Gastrocnemius medialis (tissue), 4 donors: ENCODE data around the gene ENOX2. TPM values are rescaled to one million over a fixed set of nuclear protein-coding genes. Genes with fewer than 3 reads are reported as not detected.
"Not testable (repeated sequence)": the region's sequence is repeated elsewhere in the genome, so short reads cannot be mapped to it uniquely, and the experiment has no call there.

Source experiments
- ATAC-seq, 2 donors: fragments of 150-250 bp; one replicate each; pipeline ENCODE4 v1.9.1; 2016
- DNase-seq, 2 donors: peaks; one replicate each; pipeline ENCODE4 v3.0.0-alpha.2; 2019
- H3K27ac ChIP-seq, 4 donors: fragments of 200-600 bp; sonication (generic); 1 replicate in 1 of 4; 2 replicates in 3 of 4; pipeline ENCODE4 v1.5.1; 2016 to 2018; ENCODE audit warnings: mild to moderate bottlenecking in 2 of 4, moderate library complexity in 1 of 4
- H3K27me3 ChIP-seq, 3 donors: fragments of 200-600 bp; sonication (generic) in 2 of 3; 1 replicate in 1 of 3; 2 replicates in 2 of 3; pipeline versions ENCODE4 v1.5.1 to v1.6.0; 2016 to 2019; ENCODE audit warnings: mild to moderate bottlenecking in 1 of 3, moderate library complexity in 1 of 3
- H3K36me3 ChIP-seq, 2 donors: fragments of 200-600 bp; sonication (generic) in 1 of 2; one replicate each; pipeline ENCODE4 v1.5.1; 2017 to 2018
- H3K4me1 ChIP-seq, 2 donors: fragments of 200-600 bp; sonication (generic) in 1 of 2; one replicate each; pipeline ENCODE4 v1.5.1; 2016 to 2017; ENCODE audit warnings: mild to moderate bottlenecking in 2 of 2
- H3K4me3 ChIP-seq, 4 donors: fragments of 200-600 bp; sonication (generic) in 3 of 4; 1 replicate in 1 of 4; 2 replicates in 3 of 4; pipeline ENCODE4 v1.5.1; 2016 to 2019; ENCODE audit warnings: mild to moderate bottlenecking in 2 of 4
- H3K9me3 ChIP-seq, 3 donors: fragments of 200-600 bp; sonication (generic) in 2 of 3; 1 replicate in 1 of 3; 2 replicates in 2 of 3; pipeline ENCODE4 v1.5.1; 2016 to 2019
- POLR2A ChIP-seq, 2 donors: fragments of 450-650 bp; IDR thresholded peaks; one replicate each; pipeline ENCODE4 v1.6.1; 2017; ENCODE audit warnings: antibody characterized with exemption in 2 of 2, mild to moderate bottlenecking in 2 of 2, moderate library complexity in 2 of 2
- in situ Hi-C, 4 donors: fragments of 200-750 bp; cut with MboI; loops; one replicate each; pipeline versions ENCODE4 v1.15.0 to v1.8.0; 2017; ENCODE audit warnings: low sequenced_read_pairs in 4 of 4
- intact Hi-C: fragments of 100-400 bp; cut with DNase I; formaldehyde crosslinking; loops from one replicate; pipeline ENCODE4 v1.15.1; 2023; ENCODE audit warnings: low total_unique reads
- total RNA-seq, 4 donors: library from RNA; depleted of rRNA; stranded (reverse); fragments of >200 nt; gene quantifications; one replicate each; pipeline versions ENCODE4 v1.1.0 to v1.2.3, GENCODE V29; 2016
- TF ChIP-seq, protein P1 (sequence below), 5 experiments: fragments of 450-650 bp in 3 of 5; fragments of 200-600 bp in 2 of 5; sonication (generic) in 2 of 5; IDR thresholded peaks in 4 of 5; conservative IDR thresholded peaks in 1 of 5; 1 replicate in 4 of 5; 2 replicates in 1 of 5; pipeline ENCODE4 v1.5.1; 2016 to 2019; ENCODE audit warnings: antibody characterized with exemption in 5 of 5, mild to moderate bottlenecking in 3 of 5, moderate library complexity in 3 of 5

Gene ENOX2
- total RNA-seq, 4 donors from 2014 or later = 7.2 to 10.9 (median 7.9) TPM

DNA sequence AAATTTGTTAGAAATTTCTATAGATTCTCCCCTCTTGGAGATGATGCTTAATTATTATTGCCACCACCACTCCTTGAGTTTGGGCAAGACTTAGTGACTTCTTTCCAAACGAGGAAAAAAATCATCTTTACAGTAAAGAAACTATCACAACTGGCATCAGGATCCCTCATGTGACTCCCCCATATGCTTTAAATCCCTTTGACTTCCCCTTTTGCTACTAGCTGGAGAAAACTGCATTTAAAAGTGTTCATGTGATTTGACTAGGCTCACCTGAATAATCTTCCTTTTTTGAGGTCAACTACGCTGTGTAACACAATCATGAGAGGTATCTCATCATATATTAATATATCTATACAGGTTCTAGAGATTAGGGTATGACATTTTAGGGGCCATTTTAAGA lies 30.3 kb upstream of the ENOX2 start:
- Histone ChIP-seq H3K9me3 (no peaks in the 10 kb centered on the region), H3K4me1 (no peaks in the 10 kb centered on the region), H3K36me3 (no peaks in the 10 kb centered on the region), H3K4me3 (no peak overlapping the region), H3K27ac (no peak overlapping the region), H3K27me3 (peaks cover 0 to 3% (median 0%) of the 10 kb centered on the region in 3 donors)
- in situ Hi-C loops (no loop called here), intact Hi-C loops (no loop called here)
- ATAC-seq (no peak), DNase-seq (no peak)
- TF ChIP-seq POLR2A (IDR thresholded peaks at IDR 0.05) = no peak
- TF ChIP-seq, protein P1, sequence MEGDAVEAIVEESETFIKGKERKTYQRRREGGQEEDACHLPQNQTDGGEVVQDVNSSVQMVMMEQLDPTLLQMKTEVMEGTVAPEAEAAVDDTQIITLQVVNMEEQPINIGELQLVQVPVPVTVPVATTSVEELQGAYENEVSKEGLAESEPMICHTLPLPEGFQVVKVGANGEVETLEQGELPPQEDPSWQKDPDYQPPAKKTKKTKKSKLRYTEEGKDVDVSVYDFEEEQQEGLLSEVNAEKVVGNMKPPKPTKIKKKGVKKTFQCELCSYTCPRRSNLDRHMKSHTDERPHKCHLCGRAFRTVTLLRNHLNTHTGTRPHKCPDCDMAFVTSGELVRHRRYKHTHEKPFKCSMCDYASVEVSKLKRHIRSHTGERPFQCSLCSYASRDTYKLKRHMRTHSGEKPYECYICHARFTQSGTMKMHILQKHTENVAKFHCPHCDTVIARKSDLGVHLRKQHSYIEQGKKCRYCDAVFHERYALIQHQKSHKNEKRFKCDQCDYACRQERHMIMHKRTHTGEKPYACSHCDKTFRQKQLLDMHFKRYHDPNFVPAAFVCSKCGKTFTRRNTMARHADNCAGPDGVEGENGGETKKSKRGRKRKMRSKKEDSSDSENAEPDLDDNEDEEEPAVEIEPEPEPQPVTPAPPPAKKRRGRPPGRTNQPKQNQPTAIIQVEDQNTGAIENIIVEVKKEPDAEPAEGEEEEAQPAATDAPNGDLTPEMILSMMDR (IDR thresholded peaks at IDR 0.05 in 4 of 5, conservative IDR thresholded peaks at IDR 0.05 in 1 of 5) = no peak

DNA sequence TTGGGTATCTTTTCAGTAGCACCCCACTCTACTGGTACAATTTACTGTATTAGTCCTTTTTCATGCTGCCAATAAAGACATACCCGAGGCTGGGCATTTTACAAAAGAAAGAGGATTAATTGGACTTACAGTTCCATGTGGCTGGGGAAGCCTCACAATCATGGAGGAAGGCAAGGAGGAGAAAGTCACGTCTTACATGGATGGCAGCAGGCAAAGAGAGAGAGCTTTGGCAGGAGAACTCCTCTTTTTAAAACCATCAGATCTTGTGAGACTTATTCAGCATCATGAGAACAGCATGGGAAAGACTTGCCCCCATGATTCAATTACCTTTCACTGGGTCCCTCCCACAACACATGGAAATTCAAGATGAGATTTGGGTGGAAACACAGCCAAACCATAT lies 17.4 kb upstream of the ENOX2 start:
- H3K27me3 ChIP-seq, intact Hi-C loops, DNase-seq, H3K27ac ChIP-seq, H3K4me3 ChIP-seq, ATAC-seq, H3K36me3 ChIP-seq, H3K4me1 ChIP-seq, H3K9me3 ChIP-seq: not testable (repeated sequence)
- in situ Hi-C loops = loop anchor here in 2 of 4 donors (25.0 kb wide), 2 partner anchors 333 to 533 kb away; partner anchors contain the start of gene GPR119 (in 1 of the 2)

GRCh38 chrX:130919676-130920075 lies 16.7 kb upstream of the ENOX2 start:
- intact Hi-C loops, H3K4me1 ChIP-seq, H3K27me3 ChIP-seq, H3K27ac ChIP-seq, H3K36me3 ChIP-seq, DNase-seq, H3K9me3 ChIP-seq, H3K4me3 ChIP-seq, ATAC-seq: not testable (repeated sequence)
- in situ Hi-C loops = loop anchor here (5.0 to 25.0 kb wide), 6 partner anchors 332 to 532 kb away; partner anchors contain the start of gene GPR119 (in 1 of the 4)

DNA sequence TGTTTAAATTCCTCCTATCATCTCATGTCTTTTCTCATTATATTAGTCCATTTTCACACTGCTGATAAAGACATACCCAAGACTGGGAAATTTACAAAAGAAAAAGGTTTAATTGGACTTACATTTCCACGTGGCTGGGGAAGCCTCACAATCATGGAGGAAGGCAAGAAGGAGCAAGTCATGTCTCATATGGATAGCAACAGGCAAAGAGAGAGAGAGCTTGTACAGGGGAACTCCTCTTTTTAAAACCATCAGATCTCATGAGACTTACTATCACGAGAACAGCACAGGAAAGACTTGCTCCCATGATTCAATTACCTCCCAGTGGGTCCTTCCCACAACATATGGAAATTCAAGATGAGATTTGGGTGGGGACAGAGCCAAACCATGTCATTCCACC lies 15.5 kb upstream of the ENOX2 start:
- H3K4me1 ChIP-seq, ATAC-seq: not testable (repeated sequence)
- in situ Hi-C loops = loop anchor here (5.0 to 25.0 kb wide), 6 partner anchors 331 to 531 kb away; partner anchors contain the start of gene GPR119 (in 1 of the 4)

GRCh38 chrX:130916636-130917422 lies 13.8 kb upstream of the ENOX2 start:
- Histone ChIP-seq H3K9me3 (no peaks in the 10 kb centered on the region), H3K27me3 (peaks cover 0 to 3% (median 0%) of the 10 kb centered on the region in 3 donors), H3K36me3 (no peaks in the 10 kb centered on the region), H3K4me3 (no peak overlapping the region), H3K4me1 (no peaks in the 10 kb centered on the region), H3K27ac (no peak overlapping the region)
- intact Hi-C loops (loop anchor here (1.0 to 2.0 kb wide), 2 partner anchors 342 to 378 kb away; no protein-coding TSS in a partner anchor), in situ Hi-C loops (loop anchor here (5.0 to 25.0 kb wide), 6 partner anchors 330 to 530 kb away; partner anchors contain the start of gene GPR119 (in 1 of the 4))
- TF ChIP-seq, protein P1 (IDR thresholded peaks at IDR 0.05 in 4 of 5, conservative IDR thresholded peaks at IDR 0.05 in 1 of 5) = peak; percentile 49 to 75 (median 70)
- TF ChIP-seq POLR2A (IDR thresholded peaks at IDR 0.05) = no peak
- ATAC-seq = peak in 1 of 2 donors; percentile 39
- peak in 1 of 2 donors; percentile 11 for DNase-seq

More for the DNA sequence above, 15.5 kb upstream of the ENOX2 start:
- H3K27ac ChIP-seq, H3K4me3 ChIP-seq, H3K9me3 ChIP-seq, H3K27me3 ChIP-seq, H3K36me3 ChIP-seq, DNase-seq, intact Hi-C loops: not testable (repeated sequence)

GRCh38 chrX:130915302-130915701 lies 12.3 kb upstream of the ENOX2 start:
- no peak for ATAC-seq
- no peaks in the 10 kb centered on the region for H3K9me3 ChIP-seq
- in situ Hi-C loops = loop anchor here (5.0 to 25.0 kb wide), 6 partner anchors 328 to 528 kb away; partner anchors contain the start of gene GPR119 (in 1 of the 4)
- H3K4me1 ChIP-seq = no peaks in the 10 kb centered on the region
- DNase-seq = no peak
- no peak overlapping the region for H3K4me3 ChIP-seq
- TF ChIP-seq POLR2A (IDR thresholded peaks at IDR 0.05) = no peak
- TF ChIP-seq, protein P1 (IDR thresholded peaks at IDR 0.05 in 4 of 5, conservative IDR thresholded peaks at IDR 0.05 in 1 of 5) = no peak
- H3K27ac ChIP-seq = no peak overlapping the region
- intact Hi-C loops = no loop called here
- H3K36me3 ChIP-seq = no peaks in the 10 kb centered on the region
- peaks cover 0 to 3% (median 0%) of the 10 kb centered on the region in 3 donors for H3K27me3 ChIP-seq
